IPS-NIHi7 (cell line): ENCODE measurements around the gene STT3B.
"Not testable (repeated sequence)": the region's sequence is repeated elsewhere in the genome, so short reads cannot be mapped to it uniquely, and the experiment has no call there.

ENCODE experiments used
- DNase-seq: peaks from one replicate; pipeline ENCODE4 v3.0.0; 2012; ENCODE audit warnings: mixed read lengths; ENCODE audit errors: extremely low spot score

Gene STT3B

GRCh38 chr3:31532587-31533168 is at the start of gene STT3B:
Gene STT3B, plus strand, starts transcription at chr3:31532925. Its CDS starts 74 bp downstream, at chr3:31532999.
- peak; percentile 74 for DNase-seq

- DNase-seq: no peak
Measured at GRCh38 chr3:31483776-31484175, 48.9 kb upstream of the STT3B start.

GRCh38 chr3:31485196-31485595 is 47.5 kb upstream of the STT3B start:
- no peak for DNase-seq

- no peak for DNase-seq
Measured at GRCh38 chr3:31486865-31487533, 45.7 kb upstream of the STT3B start.

DNA sequence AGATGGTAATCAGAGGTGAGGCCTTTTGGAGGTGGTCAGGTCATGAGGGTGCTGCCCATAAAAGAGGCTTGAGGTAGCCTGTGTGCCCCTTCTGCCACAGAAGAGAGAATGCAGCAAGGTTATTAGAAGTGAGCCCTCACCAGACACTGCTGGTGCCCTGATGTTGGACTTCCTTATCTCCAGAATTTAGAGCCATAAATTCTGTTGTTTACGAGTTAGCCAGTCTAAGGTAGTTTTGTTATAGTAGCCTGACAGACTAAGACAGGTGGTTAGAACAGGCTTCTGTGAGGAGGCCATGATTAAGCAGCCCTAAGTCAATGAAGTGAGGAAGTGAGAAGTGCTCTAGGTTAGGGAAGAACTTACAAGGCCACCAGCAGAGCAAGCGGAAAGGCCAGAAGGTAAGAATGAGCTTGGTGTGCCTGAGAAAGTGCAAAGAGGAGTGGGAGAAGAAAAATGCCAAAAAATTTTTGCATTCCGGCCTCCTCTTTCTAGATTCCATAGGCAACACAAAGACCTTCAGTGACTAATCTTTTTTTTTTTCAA is 44.2 kb upstream of the STT3B start:
- DNase-seq: no peak

DNA sequence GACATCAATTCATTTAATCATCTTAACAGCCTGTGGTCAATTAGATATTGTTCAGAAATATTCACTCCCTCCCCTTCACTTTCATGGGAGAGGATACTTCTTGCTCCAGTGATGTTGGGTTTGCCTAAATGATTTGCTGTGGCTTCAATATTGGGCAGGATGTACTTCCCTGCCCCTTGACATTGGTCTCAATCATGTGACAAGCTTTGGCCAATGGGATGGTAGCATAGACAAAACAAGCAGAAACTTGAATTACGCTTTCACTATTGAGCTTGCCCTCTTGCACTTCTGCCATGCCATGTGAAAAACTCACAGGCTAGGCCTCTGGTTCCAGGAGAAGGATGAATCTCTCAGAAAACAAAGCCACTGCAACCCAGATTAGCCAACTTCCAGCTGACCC is 42.2 kb upstream of the STT3B start:
- no peak for DNase-seq

DNA sequence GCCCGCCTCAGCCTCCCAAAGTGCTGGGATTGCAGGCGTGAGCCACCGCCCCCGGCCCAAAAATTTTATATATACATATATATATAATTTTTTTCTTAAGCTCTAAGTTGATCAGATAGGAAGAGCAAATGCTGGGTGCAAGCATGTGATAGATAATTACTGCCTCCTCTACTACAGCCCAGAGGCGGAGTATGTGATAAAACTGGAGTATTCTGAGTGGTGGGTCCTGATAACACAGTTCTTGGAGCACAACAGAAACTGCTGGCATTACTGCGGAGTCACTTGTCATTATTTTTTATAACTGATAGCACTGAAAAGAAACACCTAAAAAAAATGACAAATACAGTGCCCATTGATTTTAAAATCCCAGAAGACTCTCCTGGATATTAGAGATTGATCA is 41.1 kb upstream of the STT3B start:
- no peak for DNase-seq

GRCh38 chr3:31493149-31493548 is 39.6 kb upstream of the STT3B start:
- DNase-seq: no peak

GRCh38 chr3:31495971-31496665 is 36.6 kb upstream of the STT3B start:
- DNase-seq: no peak

DNA sequence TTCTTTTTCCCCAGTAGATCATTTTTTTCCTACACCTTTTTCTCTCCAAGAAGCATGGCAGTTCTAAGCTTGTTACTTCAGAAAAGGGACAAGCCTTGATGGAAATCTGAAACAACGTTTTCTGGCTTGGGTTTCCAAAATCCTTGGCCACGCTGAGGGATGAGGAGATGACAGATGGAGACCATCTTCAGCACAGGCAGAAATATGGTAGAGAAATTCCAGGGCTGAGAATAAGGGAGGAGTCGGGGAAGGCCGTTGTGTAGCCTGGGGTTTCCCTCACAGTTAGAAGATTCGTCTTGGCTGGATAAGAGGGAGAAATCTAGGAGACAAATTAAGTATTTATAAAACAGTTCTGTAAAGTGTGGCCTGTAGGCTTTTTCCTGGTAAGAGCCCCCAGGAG is 33.9 kb upstream of the STT3B start:
- DNase-seq: no peak

- DNase-seq: no peak
Measured at GRCh38 chr3:31499281-31499680, 33.4 kb upstream of the STT3B start.

- DNase-seq: no peak
Measured at GRCh38 chr3:31502803-31503221, 29.9 kb upstream of the STT3B start.

DNA sequence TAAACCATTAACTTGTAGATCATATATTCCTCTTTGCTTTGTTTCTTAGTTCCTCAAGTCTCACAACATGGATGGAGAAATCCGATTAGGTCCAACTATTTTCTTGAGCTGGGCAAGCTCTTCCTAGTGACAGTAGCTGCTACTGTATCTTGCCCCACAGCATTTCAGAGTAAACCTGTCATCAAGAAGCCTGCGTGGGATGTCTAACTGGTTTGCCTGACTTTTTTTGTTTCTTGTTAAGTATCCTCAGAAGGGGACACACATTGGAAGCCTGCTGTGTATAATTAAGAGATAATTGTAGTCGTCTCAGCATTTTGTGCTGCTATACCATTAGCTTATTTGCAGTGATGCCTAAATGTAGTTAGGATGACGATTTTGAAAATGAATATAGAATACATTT is 29.3 kb upstream of the STT3B start:
- DNase-seq: no peak

DNA sequence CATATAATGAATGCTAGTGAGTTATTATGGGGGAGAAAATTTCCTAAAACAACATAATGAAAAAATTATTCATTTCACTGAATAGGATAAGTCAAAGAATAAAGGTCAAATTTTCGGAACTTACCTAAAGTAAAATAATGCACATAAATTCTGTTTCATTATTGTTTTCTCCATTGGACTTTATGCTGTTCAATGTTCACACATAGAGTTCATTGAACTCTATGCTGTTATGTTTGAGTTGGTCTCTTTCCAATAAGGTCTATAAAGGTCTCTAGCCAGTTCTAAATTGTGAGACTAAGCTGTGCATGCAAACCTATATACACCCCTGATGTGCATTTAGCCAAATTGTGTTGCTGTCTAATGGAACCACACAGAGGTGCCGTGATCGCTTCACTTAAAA is 28.5 kb upstream of the STT3B start:
- no peak for DNase-seq

DNA sequence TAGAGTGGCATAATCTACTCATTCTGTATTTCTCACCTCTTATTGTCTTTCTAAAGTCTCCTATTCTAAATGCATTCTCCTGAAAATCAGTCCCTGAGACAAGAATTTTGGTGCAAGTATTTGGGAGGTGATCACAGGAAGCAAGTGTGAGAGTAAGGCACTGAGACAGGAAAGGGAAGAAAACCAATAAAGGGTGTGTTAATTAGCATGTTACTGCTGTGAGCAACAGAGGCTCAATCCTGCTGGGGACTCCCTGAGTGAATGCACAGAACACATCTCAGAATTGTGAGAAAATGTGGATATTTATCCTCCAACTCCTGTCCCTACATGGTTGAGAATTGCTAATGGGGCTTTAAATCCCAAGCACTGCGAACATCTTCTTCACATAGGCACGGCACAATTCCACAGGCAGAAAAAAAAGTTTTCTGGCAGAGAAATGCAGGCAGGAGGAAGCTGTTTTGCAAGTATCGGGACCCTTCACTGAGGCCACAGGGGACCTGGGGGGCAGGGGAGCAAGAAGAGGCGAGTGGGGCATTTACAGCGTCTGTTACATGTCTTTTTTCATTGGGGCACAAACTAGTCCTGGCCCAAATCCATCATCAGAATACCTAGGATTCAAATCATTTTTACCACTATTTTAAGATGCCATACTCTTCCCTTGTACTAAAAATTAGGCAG is 27.2 kb upstream of the STT3B start:
- DNase-seq: peak; percentile 40

DNA sequence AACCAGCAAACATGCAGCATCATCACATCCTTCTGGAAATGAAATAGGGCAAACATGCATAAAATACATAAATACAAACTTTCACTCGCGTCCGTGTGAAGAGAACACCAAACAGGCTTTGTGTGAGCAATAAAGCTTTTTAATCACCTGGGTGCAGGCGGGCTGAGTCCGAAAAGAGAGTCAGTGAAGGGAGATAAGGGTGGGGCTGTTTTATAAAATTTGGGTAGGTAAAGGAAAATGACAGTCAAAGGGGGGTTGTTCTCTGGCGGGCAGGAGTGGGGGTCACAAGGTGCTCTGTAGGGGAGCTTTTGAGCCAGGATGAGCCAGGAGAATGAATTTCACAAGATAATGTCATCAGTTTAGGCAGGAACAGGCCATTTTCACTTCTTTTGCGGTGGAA is 26.2 kb upstream of the STT3B start:
- not testable (repeated sequence) for DNase-seq

DNA sequence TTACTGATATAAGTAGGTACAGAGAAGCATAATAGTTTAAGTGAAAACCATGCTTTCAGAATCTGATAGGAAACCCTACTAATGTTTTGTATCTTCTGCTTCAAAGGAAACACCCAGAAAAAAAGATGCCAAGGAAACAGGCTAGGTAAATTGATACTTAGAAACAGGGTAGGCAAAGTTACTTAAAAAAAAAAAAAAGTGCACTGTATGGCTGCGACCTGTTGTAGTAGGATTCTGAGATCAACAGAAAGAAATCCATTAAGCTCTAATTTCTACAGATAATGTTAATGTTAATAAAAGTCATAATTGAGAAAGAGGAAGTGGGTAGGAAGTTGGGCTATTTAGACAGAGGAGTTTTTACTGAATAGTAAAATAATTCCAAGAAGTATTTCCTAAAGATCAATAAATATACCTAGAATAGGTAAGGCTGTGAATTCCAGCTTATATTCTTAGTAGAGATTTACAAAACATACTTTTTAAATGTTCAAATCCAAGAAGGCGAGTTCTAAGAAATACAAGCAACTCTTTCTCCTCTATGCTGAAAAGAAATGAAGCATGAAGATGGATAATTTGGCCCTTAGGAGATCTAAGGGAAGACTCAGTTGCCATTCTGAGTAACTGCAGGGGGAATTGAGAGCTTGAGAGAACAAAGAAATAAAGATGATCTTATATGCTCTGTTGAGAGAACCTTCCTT is 24.1 kb upstream of the STT3B start:
- DNase-seq: no peak

GRCh38 chr3:31509147-31509728 is 23.5 kb upstream of the STT3B start:
- DNase-seq: no peak

- no peak for DNase-seq
Measured at GRCh38 chr3:31514570-31514969, 18.2 kb upstream of the STT3B start.

- DNase-seq: no peak
Measured at GRCh38 chr3:31515486-31516284, 17.0 kb upstream of the STT3B start.

DNA sequence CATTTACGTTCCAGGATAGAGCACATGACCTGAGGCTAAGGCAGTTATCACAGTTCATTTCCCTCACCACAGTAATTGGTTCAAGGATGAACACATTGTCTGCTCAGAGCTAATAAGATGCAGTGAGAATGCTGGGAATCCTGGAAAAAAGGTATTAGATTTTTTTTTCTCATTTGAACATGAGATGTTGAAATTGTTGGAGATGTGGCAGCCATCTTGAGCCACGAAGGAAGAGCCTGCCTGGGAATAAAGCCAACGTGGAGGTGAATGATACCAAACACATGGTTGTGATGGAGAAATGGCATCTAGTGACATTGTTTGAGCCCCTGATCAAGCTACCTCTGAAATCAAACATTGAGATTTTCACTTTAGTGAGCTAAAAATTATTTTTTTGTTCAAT is 16.0 kb upstream of the STT3B start:
- no peak for DNase-seq
